Measurements from ENCODE around the gene FSD1.

FSD1 gene

DNA sequence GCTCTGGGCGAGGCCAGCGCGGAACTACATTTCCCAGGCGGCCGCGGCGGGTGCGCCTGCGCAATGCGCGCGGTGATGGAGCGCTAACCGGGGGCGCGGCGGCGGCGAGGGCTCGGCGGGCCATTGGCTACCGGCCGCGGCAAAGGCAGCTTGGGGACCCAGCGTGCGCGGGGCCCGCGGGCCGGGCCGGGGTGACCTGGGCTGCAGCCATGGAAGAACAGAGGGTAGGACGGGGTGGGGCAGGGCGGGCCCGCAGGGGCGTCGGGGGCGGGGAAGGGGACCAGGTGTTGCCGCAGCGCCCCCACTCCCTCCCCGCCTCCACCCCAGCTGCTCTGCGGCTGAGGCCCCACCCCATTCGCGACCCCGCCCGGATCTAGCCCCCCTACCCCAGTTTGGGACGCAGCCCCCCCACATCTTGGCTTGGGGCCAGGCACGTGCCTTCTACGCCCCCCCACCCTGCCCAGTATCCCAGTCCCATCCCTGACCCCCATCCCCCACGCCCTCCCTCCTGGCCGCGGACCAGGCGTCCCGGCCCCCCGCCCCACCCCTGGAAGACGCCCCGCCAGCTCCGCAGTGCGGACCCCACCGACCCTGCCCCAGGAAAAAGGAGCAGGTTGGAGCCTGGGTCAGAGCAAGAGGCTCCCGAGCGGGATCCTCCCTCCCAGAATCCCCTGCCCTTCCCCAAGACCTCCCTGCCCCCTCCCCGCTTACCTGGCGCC lies at the start of gene FSD1:
Gene FSD1 (plus strand): TSS at position 61 of the 719 bp plus-strand sequence. CDS start 149 bp downstream, at position 210.
- TF ChIP-seq, protein P1, sequence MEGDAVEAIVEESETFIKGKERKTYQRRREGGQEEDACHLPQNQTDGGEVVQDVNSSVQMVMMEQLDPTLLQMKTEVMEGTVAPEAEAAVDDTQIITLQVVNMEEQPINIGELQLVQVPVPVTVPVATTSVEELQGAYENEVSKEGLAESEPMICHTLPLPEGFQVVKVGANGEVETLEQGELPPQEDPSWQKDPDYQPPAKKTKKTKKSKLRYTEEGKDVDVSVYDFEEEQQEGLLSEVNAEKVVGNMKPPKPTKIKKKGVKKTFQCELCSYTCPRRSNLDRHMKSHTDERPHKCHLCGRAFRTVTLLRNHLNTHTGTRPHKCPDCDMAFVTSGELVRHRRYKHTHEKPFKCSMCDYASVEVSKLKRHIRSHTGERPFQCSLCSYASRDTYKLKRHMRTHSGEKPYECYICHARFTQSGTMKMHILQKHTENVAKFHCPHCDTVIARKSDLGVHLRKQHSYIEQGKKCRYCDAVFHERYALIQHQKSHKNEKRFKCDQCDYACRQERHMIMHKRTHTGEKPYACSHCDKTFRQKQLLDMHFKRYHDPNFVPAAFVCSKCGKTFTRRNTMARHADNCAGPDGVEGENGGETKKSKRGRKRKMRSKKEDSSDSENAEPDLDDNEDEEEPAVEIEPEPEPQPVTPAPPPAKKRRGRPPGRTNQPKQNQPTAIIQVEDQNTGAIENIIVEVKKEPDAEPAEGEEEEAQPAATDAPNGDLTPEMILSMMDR (conservative IDR thresholded peaks at IDR 0.05; ENCODE audit: low read length): no peak
- peak; percentile 43 for DNase-seq (ENCODE audit: low read depth)

DNA sequence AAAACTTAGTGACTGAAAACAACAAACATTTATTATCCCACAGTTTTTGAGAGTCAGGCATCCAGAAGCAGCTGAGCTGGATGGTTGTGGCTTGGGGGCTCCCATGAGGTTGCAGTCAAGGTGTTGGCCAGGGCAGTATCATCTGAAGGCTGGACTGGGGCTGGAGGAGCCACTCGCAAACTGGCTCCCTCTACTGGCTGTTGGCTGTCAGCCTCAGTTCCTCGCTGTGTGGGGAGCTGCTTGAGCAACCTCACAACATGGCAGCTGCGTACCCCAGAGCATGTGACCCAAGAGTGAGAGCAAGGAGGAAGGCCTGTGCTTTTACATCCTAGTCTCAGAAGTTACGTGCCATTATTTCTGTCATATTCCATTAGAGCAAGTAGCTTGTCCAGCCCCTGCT lies 47.8 kb upstream of the FSD1 start:
- no peak for DNase-seq (ENCODE audit: low read depth)
- TF ChIP-seq, protein P1 (conservative IDR thresholded peaks at IDR 0.05; ENCODE audit: low read length): no peak
- H3K4me3 ChIP-seq (ENCODE audit: low read length): no peak overlapping the region

More for the DNA sequence above, at the start of gene FSD1:
- peak within 1 kb of the TSS; percentile 49 for H3K4me3 ChIP-seq (ENCODE audit: low read length)

DNA sequence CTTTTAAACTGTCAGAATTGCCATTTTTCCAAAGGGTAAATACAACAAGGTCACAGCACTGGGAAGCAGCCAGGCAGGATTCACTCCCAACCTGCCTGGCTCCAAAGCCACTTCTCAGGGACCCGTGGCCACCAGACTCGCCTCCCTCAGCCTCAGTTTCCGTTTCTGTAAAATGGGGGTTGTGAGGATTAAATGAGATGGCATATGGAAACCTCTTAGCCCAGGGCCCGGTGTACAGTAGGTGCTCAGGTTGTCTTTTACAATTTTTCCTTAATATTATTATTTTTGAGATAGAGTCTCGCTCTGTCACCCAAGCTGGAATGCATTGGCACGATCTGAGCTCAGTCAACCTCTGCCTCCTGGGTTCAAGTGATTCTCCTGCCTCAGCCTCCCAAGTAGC lies 47.4 kb upstream of the FSD1 start:
- DNase-seq (ENCODE audit: low read depth): no peak
- H3K4me3 ChIP-seq (ENCODE audit: low read length): no peak overlapping the region
- TF ChIP-seq, protein P1 (conservative IDR thresholded peaks at IDR 0.05; ENCODE audit: low read length): no peak

DNA sequence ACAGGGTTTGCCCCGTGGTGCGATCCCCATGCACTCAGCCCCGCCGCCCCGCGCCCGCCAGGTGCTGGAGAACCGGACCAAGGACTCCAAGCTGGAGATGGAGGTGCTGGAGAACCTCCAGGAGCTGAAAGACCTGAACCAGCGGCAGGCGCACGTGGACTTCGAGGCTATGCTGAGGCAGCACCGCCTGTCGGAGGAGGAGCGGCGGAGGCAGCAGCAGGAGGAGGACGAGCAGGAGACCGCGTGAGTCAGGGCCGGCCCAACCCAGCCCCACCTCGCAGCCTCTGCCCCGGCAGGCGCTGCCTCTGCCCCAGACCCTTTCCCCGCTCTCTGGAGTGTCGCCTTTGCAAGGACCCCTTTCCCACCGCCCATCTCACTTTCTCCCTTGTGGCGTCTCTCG lies 46.2 kb upstream of the FSD1 start:
- no peak for DNase-seq (ENCODE audit: low read depth)
- no peak overlapping the region for H3K4me3 ChIP-seq (ENCODE audit: low read length)
- TF ChIP-seq, protein P1 (conservative IDR thresholded peaks at IDR 0.05; ENCODE audit: low read length): no peak

DNA sequence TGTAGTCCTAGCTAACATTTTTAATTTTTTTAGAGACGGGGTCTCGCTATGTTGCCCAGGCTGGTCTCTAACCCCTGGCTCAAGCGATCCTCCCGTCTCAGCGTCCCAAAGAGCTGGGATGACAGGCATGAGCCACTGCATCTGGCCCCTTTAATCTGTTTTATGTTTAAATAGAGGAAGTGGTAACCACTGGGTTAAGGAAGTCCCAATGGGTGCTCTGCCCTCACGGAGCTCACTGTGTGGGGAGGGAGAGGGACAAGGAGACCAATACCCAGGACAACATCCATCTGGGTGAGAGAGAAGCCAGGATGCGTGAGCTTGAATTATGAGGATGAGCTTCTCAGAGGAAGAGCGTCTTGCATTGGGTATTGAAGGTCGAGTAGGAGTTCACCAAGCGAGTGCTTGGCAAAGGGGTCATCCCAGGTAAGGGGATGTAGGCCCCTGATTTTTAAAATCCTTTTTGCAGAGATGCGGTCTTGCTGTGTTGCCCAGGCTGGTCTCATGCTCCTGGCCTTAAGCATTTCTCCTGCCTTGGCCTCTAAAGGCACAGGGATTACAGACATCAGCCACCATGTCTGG lies 43.7 kb upstream of the FSD1 start:
- DNase-seq (ENCODE audit: low read depth): no peak
- H3K4me3 ChIP-seq (ENCODE audit: low read length): no peak overlapping the region
- TF ChIP-seq, protein P1 (conservative IDR thresholded peaks at IDR 0.05; ENCODE audit: low read length): no peak

DNA sequence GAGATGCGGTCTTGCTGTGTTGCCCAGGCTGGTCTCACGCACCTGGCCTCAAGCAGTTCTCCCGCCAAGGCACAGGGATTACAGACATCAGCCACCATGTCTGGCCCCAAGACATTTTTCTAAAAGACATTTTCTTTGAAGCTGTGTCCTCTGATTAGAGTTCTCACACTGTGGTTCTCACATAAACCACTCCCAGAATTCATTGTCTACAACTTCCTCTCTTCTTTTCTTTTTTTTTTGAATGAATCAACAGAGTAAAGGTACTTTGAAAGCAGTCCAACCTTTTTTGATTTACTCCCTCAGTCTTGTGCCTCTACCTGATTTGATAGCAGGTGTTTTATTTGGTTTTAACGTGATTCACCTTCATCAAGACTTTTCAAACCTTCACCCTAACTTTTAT lies 39.6 kb upstream of the FSD1 start:
- TF ChIP-seq, protein P1 (conservative IDR thresholded peaks at IDR 0.05; ENCODE audit: low read length): no peak
- H3K4me3 ChIP-seq (ENCODE audit: low read length): no peak overlapping the region
- no peak for DNase-seq (ENCODE audit: low read depth)
